ENCODE results near the gene NAV1. TPM values are rescaled to one million over a fixed set of nuclear protein-coding genes. Genes with fewer than 3 reads are reported as not detected.

NAV1 gene
- total RNA-seq, 2 donors from 2014 or later: 13.1 to 29.1 TPM

DNA sequence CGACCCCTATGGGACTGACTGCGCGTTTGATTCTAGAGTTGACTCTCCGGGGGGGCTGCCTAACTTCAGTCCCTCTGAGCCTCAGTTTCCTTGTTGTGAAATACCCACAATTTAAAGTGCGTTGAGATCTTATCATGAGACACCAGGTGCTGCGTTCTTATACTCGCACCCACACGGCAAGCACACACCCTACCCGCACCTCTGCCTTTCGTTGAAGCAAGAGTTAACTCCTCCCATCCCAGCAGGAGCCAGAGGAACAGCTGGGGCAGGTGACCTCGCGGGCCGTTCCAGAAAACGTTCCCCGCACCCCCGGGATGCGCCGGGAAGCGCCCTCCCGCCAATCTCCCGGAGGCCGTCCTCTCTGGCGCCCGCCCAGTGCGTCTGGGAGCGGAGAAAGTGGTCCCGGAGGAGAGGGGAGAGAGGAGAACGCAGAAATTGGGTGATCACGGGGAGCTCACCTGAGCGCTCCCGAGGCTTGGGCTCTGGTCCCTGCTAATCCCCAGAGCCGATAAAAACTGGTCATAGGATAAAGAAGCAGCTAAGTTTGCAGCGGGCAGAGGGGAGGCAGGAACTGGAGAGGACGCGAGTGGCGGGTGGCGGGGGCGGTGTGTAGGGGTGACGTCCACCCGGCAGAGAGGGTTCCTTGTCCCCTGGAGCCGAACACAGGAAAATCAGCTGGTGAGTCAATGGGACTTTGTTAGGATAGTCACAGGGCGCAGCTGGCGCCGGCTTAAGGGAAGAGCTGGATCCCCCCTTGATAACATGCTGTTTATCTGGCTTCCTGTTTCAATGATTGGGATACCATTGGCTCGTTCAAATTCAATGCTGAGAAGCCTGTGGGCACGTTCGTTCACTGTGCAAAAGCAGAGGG is 869 bp downstream of the NAV1 start:
- peak overlapping the region; percentile 68 to 75 for H3K27ac ChIP-seq
- H3K9me3 ChIP-seq: no peaks in the 10 kb centered on the region
- H3K36me3 ChIP-seq: no peaks in the 10 kb centered on the region
- peak overlapping the region; percentile 48 to 49 for H3K4me3 ChIP-seq
- TF ChIP-seq, protein P1, sequence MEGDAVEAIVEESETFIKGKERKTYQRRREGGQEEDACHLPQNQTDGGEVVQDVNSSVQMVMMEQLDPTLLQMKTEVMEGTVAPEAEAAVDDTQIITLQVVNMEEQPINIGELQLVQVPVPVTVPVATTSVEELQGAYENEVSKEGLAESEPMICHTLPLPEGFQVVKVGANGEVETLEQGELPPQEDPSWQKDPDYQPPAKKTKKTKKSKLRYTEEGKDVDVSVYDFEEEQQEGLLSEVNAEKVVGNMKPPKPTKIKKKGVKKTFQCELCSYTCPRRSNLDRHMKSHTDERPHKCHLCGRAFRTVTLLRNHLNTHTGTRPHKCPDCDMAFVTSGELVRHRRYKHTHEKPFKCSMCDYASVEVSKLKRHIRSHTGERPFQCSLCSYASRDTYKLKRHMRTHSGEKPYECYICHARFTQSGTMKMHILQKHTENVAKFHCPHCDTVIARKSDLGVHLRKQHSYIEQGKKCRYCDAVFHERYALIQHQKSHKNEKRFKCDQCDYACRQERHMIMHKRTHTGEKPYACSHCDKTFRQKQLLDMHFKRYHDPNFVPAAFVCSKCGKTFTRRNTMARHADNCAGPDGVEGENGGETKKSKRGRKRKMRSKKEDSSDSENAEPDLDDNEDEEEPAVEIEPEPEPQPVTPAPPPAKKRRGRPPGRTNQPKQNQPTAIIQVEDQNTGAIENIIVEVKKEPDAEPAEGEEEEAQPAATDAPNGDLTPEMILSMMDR (IDR thresholded peaks at IDR 0.05): no peak
- TF ChIP-seq POLR2AphosphoS5 (IDR thresholded peaks at IDR 0.05): no peak
- no peak for TF ChIP-seq POLR2A (IDR thresholded peaks at IDR 0.05)
- intact Hi-C loops (cut with DNase I): no loop called here
- no peaks in the 10 kb centered on the region for H3K27me3 ChIP-seq (replicated peaks; ENCODE audit: insufficient read depth)
- WGBS: 3% methylated on average over 46 of the region's 47 CpGs
- H3K4me1 ChIP-seq (replicated peaks): peaks cover 3% of the 10 kb centered on the region
- no peak for DNase-seq (ENCODE audit: low spot score)

DNA sequence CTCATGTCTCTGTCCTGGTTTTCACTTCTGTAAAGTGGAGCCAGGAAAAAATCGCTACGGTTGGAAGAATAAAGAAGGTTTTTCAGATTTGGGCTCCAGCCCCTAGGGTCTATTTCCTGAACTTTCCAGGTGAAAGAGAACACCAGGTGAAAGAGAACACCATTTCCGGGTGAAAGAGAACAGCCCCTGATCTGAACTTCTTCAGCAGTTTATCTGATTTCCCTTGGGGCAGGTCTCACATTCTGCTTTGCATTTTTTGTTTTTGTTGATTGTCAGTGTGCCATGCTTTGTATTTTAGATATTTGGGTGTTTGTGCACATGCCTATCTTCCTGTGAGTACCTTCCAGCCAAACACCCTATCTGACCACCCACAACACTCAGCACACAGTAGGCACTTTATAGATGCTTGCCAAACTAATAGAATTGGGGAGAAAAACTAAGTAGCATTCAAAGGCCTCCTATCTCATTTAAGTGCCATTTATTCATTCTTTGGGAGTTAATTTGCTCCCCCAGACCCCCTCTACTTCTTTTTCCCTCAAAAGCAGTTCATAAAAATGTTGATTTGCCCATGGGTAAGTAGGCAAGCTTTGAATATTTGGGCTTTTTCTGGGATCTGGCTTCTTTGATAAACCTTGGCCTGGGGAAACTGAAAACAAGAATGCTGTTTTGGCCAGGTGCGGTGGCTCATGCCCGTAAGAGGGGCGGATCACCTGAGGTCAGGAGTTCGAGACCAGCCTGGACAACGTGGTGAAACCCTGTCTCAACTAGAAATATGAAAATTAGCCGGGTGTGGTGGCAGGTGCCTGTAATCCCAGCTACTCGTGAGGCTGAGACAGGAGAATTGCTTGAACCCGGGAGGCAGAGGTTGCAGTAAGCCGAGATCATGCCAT is 2.2 kb downstream of the NAV1 start:
- Histone ChIP-seq H3K9me3 (no peaks in the 10 kb centered on the region), H3K4me3 (no peak overlapping the region), H3K27me3 (replicated peaks; ENCODE audit: insufficient read depth) (no peaks in the 10 kb centered on the region), H3K4me1 (replicated peaks) (peaks cover 3% of the 10 kb centered on the region), H3K36me3 (no peaks in the 10 kb centered on the region), H3K27ac (peak overlapping the region; percentile 68 to 75)
- DNase-seq (ENCODE audit: low spot score): no peak
- no peak for TF ChIP-seq POLR2AphosphoS5 (IDR thresholded peaks at IDR 0.05)
- TF ChIP-seq, protein P1 (IDR thresholded peaks at IDR 0.05): no peak
- no peak for TF ChIP-seq POLR2A (IDR thresholded peaks at IDR 0.05)
- intact Hi-C loops (cut with DNase I): no loop called here
- 86% methylated on average over 12 of the region's 12 CpGs for WGBS

GRCh38 chr1:201542309-201543035 is 3.5 kb downstream of the NAV1 start:
- no peak for DNase-seq (ENCODE audit: low spot score)
- TF ChIP-seq, protein P1 (IDR thresholded peaks at IDR 0.05): no peak
- no peak for TF ChIP-seq POLR2A (IDR thresholded peaks at IDR 0.05)
- TF ChIP-seq POLR2AphosphoS5 (IDR thresholded peaks at IDR 0.05): no peak
- intact Hi-C loops (cut with DNase I): no loop called here
- no peak overlapping the region for H3K4me3 ChIP-seq
- H3K27ac ChIP-seq: no peak overlapping the region
- H3K4me1 ChIP-seq (replicated peaks): peaks cover 3% of the 10 kb centered on the region
- H3K9me3 ChIP-seq: no peaks in the 10 kb centered on the region
- 74% methylated on average over 9 of the region's 9 CpGs for WGBS
- no peaks in the 10 kb centered on the region for H3K27me3 ChIP-seq (replicated peaks; ENCODE audit: insufficient read depth)
- H3K36me3 ChIP-seq: no peaks in the 10 kb centered on the region

DNA sequence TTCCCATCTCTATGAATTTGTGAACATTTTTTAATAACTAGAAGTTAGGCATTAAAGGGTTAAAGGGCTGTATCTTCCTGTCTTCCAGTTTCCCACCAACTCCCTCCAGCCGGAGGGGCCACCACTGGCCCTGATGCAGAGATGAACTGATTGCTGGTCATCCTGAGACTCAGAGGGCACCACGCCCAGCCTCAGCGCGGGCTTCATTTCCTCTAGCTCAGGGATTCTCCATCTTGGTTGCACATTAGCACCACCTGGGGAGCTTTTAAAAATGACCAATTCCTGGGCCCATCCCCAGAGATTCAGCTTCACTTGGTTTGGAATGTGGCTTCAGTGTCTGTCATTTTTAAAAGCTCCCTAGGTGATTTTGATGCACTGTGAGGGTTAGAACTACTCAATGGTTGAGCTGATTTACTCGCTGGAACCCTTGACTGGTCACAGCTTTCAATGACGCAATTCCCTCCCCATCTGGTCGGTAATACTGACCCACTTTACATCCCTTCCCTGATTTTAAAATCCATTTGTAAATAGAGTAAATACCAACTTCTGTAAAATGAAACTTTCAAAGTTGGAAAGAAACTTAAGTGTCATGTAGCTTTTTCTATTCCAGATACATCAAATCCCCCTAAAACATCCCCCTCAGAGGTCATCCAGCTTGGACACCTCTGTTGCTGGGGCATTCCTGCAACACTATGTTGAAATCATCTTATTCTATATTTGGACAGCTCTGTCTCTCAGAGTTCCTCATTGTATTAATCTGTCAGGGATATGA is 5.1 kb downstream of the NAV1 start:
- Histone ChIP-seq H3K4me3 (no peak overlapping the region), H3K9me3 (no peaks in the 10 kb centered on the region), H3K4me1 (replicated peaks) (no peaks in the 10 kb centered on the region), H3K36me3 (no peaks in the 10 kb centered on the region), H3K27me3 (replicated peaks; ENCODE audit: insufficient read depth) (no peaks in the 10 kb centered on the region), H3K27ac (no peak overlapping the region)
- TF ChIP-seq POLR2A (IDR thresholded peaks at IDR 0.05) (no peak), POLR2AphosphoS5 (IDR thresholded peaks at IDR 0.05) (no peak)
- TF ChIP-seq, protein P1 (IDR thresholded peaks at IDR 0.05): no peak
- 73% methylated on average over 7 of the region's 7 CpGs for WGBS
- intact Hi-C loops (cut with DNase I): no loop called here
- DNase-seq (ENCODE audit: low spot score): no peak
